Activated T-cell treated with anti-CD3 and anti-CD28 coated beads, Interleukin-2, amount 50 U/mL, for 4 hours (primary cell): ENCODE data around the gene IKBIP. TPM values are rescaled to one million over a fixed set of nuclear protein-coding genes. Genes with fewer than 3 reads are reported as not detected.
"Not testable (repeated sequence)": the region's sequence is repeated elsewhere in the genome, so short reads cannot be mapped to it uniquely, and the experiment has no call there.

Experiments
- ATAC-seq, 2 donors: fragments of 200-7000 bp; cut with Tn5 transposase; one replicate each; pipeline ENCODE4 v1.10.0; 2021
- DNase-seq: peaks from one replicate; pipeline ENCODE4 v3.0.0-alpha.2; 2020
- H3K27me3 Mint-ChIP-seq: one replicate; pipeline ENCODE4 v1.8.0; 2021; ENCODE audit warnings: low read depth, mixed read lengths
- H3K36me3 Mint-ChIP-seq: one replicate; pipeline ENCODE4 v1.8.0; 2022; ENCODE audit warnings: mixed read lengths; ENCODE audit not compliant: insufficient read depth
- H3K4me1 Mint-ChIP-seq: one replicate; pipeline ENCODE4 v1.8.0; 2021; ENCODE audit warnings: low read depth, mixed read lengths
- H3K4me3 Mint-ChIP-seq: one replicate; pipeline ENCODE4 v1.8.0; 2021; ENCODE audit warnings: mild to moderate bottlenecking, moderate library complexity, mixed read lengths
- H3K9me3 Mint-ChIP-seq: one replicate; pipeline ENCODE4 v1.8.0; 2021; ENCODE audit warnings: mixed read lengths
- total RNA-seq, 3 donors: library from RNA; stranded (reverse); gene quantifications; one replicate each; pipeline ENCODE4 v1.2.1, GENCODE V29; 2021

IKBIP gene
- total RNA-seq, 3 donors from 2014 or later, result 12.0 to 14.5 (median 12.6) TPM

- not testable (repeated sequence) for H3K4me3 Mint-ChIP-seq, H3K27me3 Mint-ChIP-seq
- H3K4me1 Mint-ChIP-seq, result peaks cover 36% of the 10 kb centered on the region
Measured at GRCh38 chr12:98597313-98597712, 47.3 kb downstream of the IKBIP start.

GRCh38 chr12:98595243-98595988, 49.2 kb downstream of the IKBIP start:
- ATAC-seq (peak in 1 of 2 donors; percentile 10), DNase-seq (no peak)
- no peaks in the 10 kb centered on the region for H3K9me3 Mint-ChIP-seq
- H3K4me3 Mint-ChIP-seq, result peak overlapping the region; percentile 99
- peaks cover 19% of the 10 kb centered on the region for H3K36me3 Mint-ChIP-seq
- no peaks in the 10 kb centered on the region for H3K27me3 Mint-ChIP-seq
- H3K4me1 Mint-ChIP-seq, result peaks cover 35% of the 10 kb centered on the region

More at GRCh38 chr12:98597313-98597712, 47.3 kb downstream of the IKBIP start:
- peaks cover 29% of the 10 kb centered on the region for H3K36me3 Mint-ChIP-seq
- H3K9me3 Mint-ChIP-seq, DNase-seq, ATAC-seq: not testable (repeated sequence)

- Mint-ChIP-seq H3K4me1 (peaks cover 35% of the 10 kb centered on the region), H3K9me3 (no peaks in the 10 kb centered on the region), H3K36me3 (peaks cover 19% of the 10 kb centered on the region), H3K4me3 (peak overlapping the region; percentile 99), H3K27me3 (no peaks in the 10 kb centered on the region)
- ATAC-seq (peak; percentile 12 to 24), DNase-seq (peak; percentile 23)
Measured at GRCh38 chr12:98594050-98594835, 50.3 kb downstream of the IKBIP start.

- H3K9me3 Mint-ChIP-seq, result no peaks in the 10 kb centered on the region
- peak; percentile 97 to 98 for ATAC-seq
- H3K4me3 Mint-ChIP-seq, result peak within 1 kb of the TSS; percentile 99
- peak; percentile 93 for DNase-seq
- peaks cover 18% of the 10 kb centered on the region for H3K36me3 Mint-ChIP-seq
- peaks cover 35% of the 10 kb centered on the region for H3K4me1 Mint-ChIP-seq
- no peaks in the 10 kb centered on the region for H3K27me3 Mint-ChIP-seq
Measured at GRCh38 chr12:98593351-98594049, 51.1 kb downstream of the IKBIP start, which contains the start of gene SLC25A3. SLC25A3 (plus strand) TSS chr12:98593686; CDS start chr12:98593979, 293 bp downstream.

- peaks cover 16% of the 10 kb centered on the region for H3K36me3 Mint-ChIP-seq
- no peaks in the 10 kb centered on the region for H3K27me3 Mint-ChIP-seq
- H3K4me3 Mint-ChIP-seq, result peak overlapping the region; percentile 99
- H3K9me3 Mint-ChIP-seq, result no peaks in the 10 kb centered on the region
- H3K4me1 Mint-ChIP-seq, result peaks cover 30% of the 10 kb centered on the region
- ATAC-seq (peak; percentile 11 to 13), DNase-seq (no peak)
Measured at GRCh38 chr12:98592825-98593322, 51.7 kb downstream of the IKBIP start.

- Mint-ChIP-seq H3K4me3 (no peak overlapping the region), H3K27me3 (no peaks in the 10 kb centered on the region)
- ATAC-seq, result no peak
Measured at GRCh38 chr12:98591209-98591608, 53.4 kb downstream of the IKBIP start.

GRCh38 chr12:98587084-98587483, 57.5 kb downstream of the IKBIP start:
- DNase-seq (no peak), ATAC-seq (no peak)
- H3K36me3 Mint-ChIP-seq, result no peaks in the 10 kb centered on the region
- no peak overlapping the region for H3K4me3 Mint-ChIP-seq
- H3K27me3 Mint-ChIP-seq, result no peaks in the 10 kb centered on the region
- H3K4me1 Mint-ChIP-seq, result peaks cover 2% of the 10 kb centered on the region
- H3K9me3 Mint-ChIP-seq, result no peaks in the 10 kb centered on the region

More at GRCh38 chr12:98591209-98591608, 53.4 kb downstream of the IKBIP start:
- Mint-ChIP-seq H3K9me3 (no peaks in the 10 kb centered on the region), H3K4me1 (peaks cover 21% of the 10 kb centered on the region), H3K36me3 (peaks cover 16% of the 10 kb centered on the region)
- no peak for DNase-seq

GRCh38 chr12:98582093-98582492, 62.5 kb downstream of the IKBIP start:
- H3K4me3 Mint-ChIP-seq, result no peak overlapping the region

GRCh38 chr12:98581101-98581500, 63.5 kb downstream of the IKBIP start:
- H3K9me3 Mint-ChIP-seq, result no peaks in the 10 kb centered on the region
- ATAC-seq (no peak), DNase-seq (no peak)
- no peaks in the 10 kb centered on the region for H3K4me1 Mint-ChIP-seq
- no peaks in the 10 kb centered on the region for H3K36me3 Mint-ChIP-seq
- H3K27me3 Mint-ChIP-seq, result peaks cover 2% of the 10 kb centered on the region
- H3K4me3 Mint-ChIP-seq, result no peak overlapping the region

More at GRCh38 chr12:98582093-98582492, 62.5 kb downstream of the IKBIP start:
- Mint-ChIP-seq H3K4me1 (no peaks in the 10 kb centered on the region), H3K9me3 (no peaks in the 10 kb centered on the region), H3K36me3 (no peaks in the 10 kb centered on the region), H3K27me3 (no peaks in the 10 kb centered on the region)
- ATAC-seq, result no peak
- DNase-seq, result no peak

- H3K27me3 Mint-ChIP-seq, result peaks cover 2% of the 10 kb centered on the region
- no peak overlapping the region for H3K4me3 Mint-ChIP-seq
- no peaks in the 10 kb centered on the region for H3K9me3 Mint-ChIP-seq
- no peaks in the 10 kb centered on the region for H3K36me3 Mint-ChIP-seq
- ATAC-seq, result no peak
- DNase-seq, result no peak
- no peaks in the 10 kb centered on the region for H3K4me1 Mint-ChIP-seq
Measured at GRCh38 chr12:98580695-98581094, 63.9 kb downstream of the IKBIP start.

- H3K9me3 Mint-ChIP-seq, result no peaks in the 10 kb centered on the region
- no peaks in the 10 kb centered on the region for H3K36me3 Mint-ChIP-seq
- peaks cover 2% of the 10 kb centered on the region for H3K27me3 Mint-ChIP-seq
- H3K4me3 Mint-ChIP-seq, result no peak overlapping the region
- DNase-seq (no peak), ATAC-seq (no peak)
- H3K4me1 Mint-ChIP-seq, result no peaks in the 10 kb centered on the region
Measured at GRCh38 chr12:98579835-98580234, 64.8 kb downstream of the IKBIP start.

- Mint-ChIP-seq H3K9me3 (no peaks in the 10 kb centered on the region), H3K4me1 (no peaks in the 10 kb centered on the region), H3K4me3 (no peak overlapping the region), H3K36me3 (no peaks in the 10 kb centered on the region), H3K27me3 (peaks cover 2% of the 10 kb centered on the region)
- ATAC-seq (no peak), DNase-seq (no peak)
Measured at GRCh38 chr12:98579347-98579746, 65.2 kb downstream of the IKBIP start.

GRCh38 chr12:98578821-98579220, 65.8 kb downstream of the IKBIP start:
- peaks cover 2% of the 10 kb centered on the region for H3K27me3 Mint-ChIP-seq
- no peaks in the 10 kb centered on the region for H3K36me3 Mint-ChIP-seq
- DNase-seq (no peak), ATAC-seq (no peak)
- no peak overlapping the region for H3K4me3 Mint-ChIP-seq
- no peaks in the 10 kb centered on the region for H3K4me1 Mint-ChIP-seq
- no peaks in the 10 kb centered on the region for H3K9me3 Mint-ChIP-seq

- Mint-ChIP-seq H3K4me3 (no peak overlapping the region), H3K36me3 (no peaks in the 10 kb centered on the region), H3K4me1 (no peaks in the 10 kb centered on the region), H3K9me3 (no peaks in the 10 kb centered on the region), H3K27me3 (peaks cover 2% of the 10 kb centered on the region)
- DNase-seq, result no peak
- no peak for ATAC-seq
Measured at GRCh38 chr12:98578392-98578791, 66.2 kb downstream of the IKBIP start.
